SK-MEL-5 (cell line): ENCODE results near the gene FAM114A2. TPM values are rescaled to one million over a fixed set of nuclear protein-coding genes. Genes with fewer than 3 reads are reported as not detected.

ENCODE experiments used
- DNase-seq: peaks from one replicate; pipeline ENCODE4 v3.0.0-alpha.2; 2016; ENCODE audit warnings: low read depth, low spot score
- in situ Hi-C: cut with HindIII; loops from 2 replicates; pipeline ENCODE4 v1.10.0; 2016; ENCODE audit warnings: low sequenced_read_pairs, high pct_unique_total_duplicates, low pct_unique_long_range_greater_than_20kb
- total RNA-seq: library from RNA; depleted of rRNA; stranded (reverse); fragments of >200 nt; shearing (Covaris generic); gene quantifications from 2 replicates; pipeline ENCODE4 v1.2.3, GENCODE V29; 2014; rRNA removed

Gene FAM114A2
- total RNA-seq, 1 experiment from 2014 or later = 23.1 TPM

- DNase-seq = no peak
- in situ Hi-C loops = no loop called here
Observed at GRCh38 chr5:153968761-153969562, 69.7 kb downstream of the FAM114A2 start.

- peak; percentile 73 for DNase-seq
- in situ Hi-C loops = no loop called here
Observed at GRCh38 chr5:153964880-153965645, 73.6 kb downstream of the FAM114A2 start.

GRCh38 chr5:153964191-153964879, 74.4 kb downstream of the FAM114A2 start:
- DNase-seq = no peak
- in situ Hi-C loops = no loop called here

GRCh38 chr5:153960269-153961215, 78.2 kb downstream of the FAM114A2 start:
- DNase-seq = no peak
- in situ Hi-C loops = no loop called here

GRCh38 chr5:153959134-153959957, 79.4 kb downstream of the FAM114A2 start:
- in situ Hi-C loops = no loop called here

GRCh38 chr5:153957205-153957604, 81.5 kb downstream of the FAM114A2 start:
- no peak for DNase-seq
- in situ Hi-C loops = no loop called here

More at GRCh38 chr5:153959134-153959957, 79.4 kb downstream of the FAM114A2 start:
- peak; percentile 30 for DNase-seq

GRCh38 chr5:153953411-153953810, 85.3 kb downstream of the FAM114A2 start:
- in situ Hi-C loops = no loop called here
- DNase-seq = no peak

GRCh38 chr5:153952893-153953292, 85.8 kb downstream of the FAM114A2 start:
- no peak for DNase-seq
- in situ Hi-C loops = no loop called here

GRCh38 chr5:153952057-153952456, 86.7 kb downstream of the FAM114A2 start:
- in situ Hi-C loops = no loop called here
- DNase-seq = no peak

- in situ Hi-C loops = no loop called here
- DNase-seq = no peak
Observed at GRCh38 chr5:153941265-153941664, 97.4 kb downstream of the FAM114A2 start.

Other genes with a start within 250 kb of the FAM114A2 start
- gene MFAP3, start 57 bp upstream of the FAM114A2 start, total RNA-seq = 32.2 and 37.2 TPM in 2 replicates
- 8.7 and 11.0 TPM in 2 replicates for gene GALNT10, start 151.8 kb upstream of the FAM114A2 start, total RNA-seq